Endothelial cell of hepatic sinusoid (primary cell): ENCODE data around the gene ALG9.
"Not testable (repeated sequence)": the region's sequence is repeated elsewhere in the genome, so short reads cannot be mapped to it uniquely, and the experiment has no call there.

ENCODE experiments used
- in situ Hi-C: cut with HindIII; loops from 2 replicates; pipeline ENCODE4 v1.10.0; 2017; ENCODE audit warnings: low sequenced_read_pairs

Gene ALG9

GRCh38 chr11:111885053-111885452 is 13.7 kb upstream of the ALG9 start:
- in situ Hi-C loops: not testable (repeated sequence)

GRCh38 chr11:111882202-111882601 is 10.8 kb upstream of the ALG9 start:
- in situ Hi-C loops: no loop called here

GRCh38 chr11:111879637-111879960 is 8.2 kb upstream of the ALG9 start:
- in situ Hi-C loops: loop anchor here (5.0 kb wide), 1 partner anchor 48 kb away; no protein-coding TSS in a partner anchor

GRCh38 chr11:111878849-111879636 is 7.7 kb upstream of the ALG9 start, which contains the start of the genes CFAP68 and FDXACB1:
Gene CFAP68, plus strand, starts transcription at chr11:111879541. Its CDS starts 20 bp downstream, at chr11:111879561.
Gene FDXACB1, minus strand, starts transcription at chr11:111879165. Its CDS starts 33 bp downstream, at chr11:111879132.
- in situ Hi-C loops: loop anchor here (5.0 kb wide), 1 partner anchor 48 kb away; no protein-coding TSS in a partner anchor

- in situ Hi-C loops: loop anchor here (5.0 kb wide), 1 partner anchor 49 kb away; no protein-coding TSS in a partner anchor
Measured at GRCh38 chr11:111878385-111878848, 7.0 kb upstream of the ALG9 start.

- in situ Hi-C loops: no loop called here
Measured at GRCh38 chr11:111871693-111872161, 346 bp upstream of the ALG9 start.

GRCh38 chr11:111870522-111870885 is 877 bp downstream of the ALG9 start:
- in situ Hi-C loops: no loop called here

- in situ Hi-C loops: no loop called here
Measured at GRCh38 chr11:111870113-111870512, 1.3 kb downstream of the ALG9 start.

- in situ Hi-C loops: no loop called here
Measured at GRCh38 chr11:111860257-111860656, 11.1 kb downstream of the ALG9 start.

GRCh38 chr11:111855506-111855905 is 15.9 kb downstream of the ALG9 start:
- in situ Hi-C loops: no loop called here

- in situ Hi-C loops: no loop called here
Measured at GRCh38 chr11:111852103-111852502, 19.3 kb downstream of the ALG9 start.

- in situ Hi-C loops: no loop called here
Measured at GRCh38 chr11:111851636-111852035, 19.7 kb downstream of the ALG9 start.

GRCh38 chr11:111851067-111851466 is 20.3 kb downstream of the ALG9 start:
- in situ Hi-C loops: no loop called here

GRCh38 chr11:111849631-111850030 is 21.8 kb downstream of the ALG9 start:
- in situ Hi-C loops: loop anchor here (5.0 to 10.0 kb wide), 3 partner anchors 72 to 372 kb away; no protein-coding TSS in a partner anchor

- in situ Hi-C loops: loop anchor here (5.0 to 10.0 kb wide), 3 partner anchors 69 to 369 kb away; no protein-coding TSS in a partner anchor
Measured at GRCh38 chr11:111846636-111847035, 24.7 kb downstream of the ALG9 start.

GRCh38 chr11:111846063-111846462 is 25.3 kb downstream of the ALG9 start:
- in situ Hi-C loops: loop anchor here (5.0 to 10.0 kb wide), 3 partner anchors 69 to 369 kb away; no protein-coding TSS in a partner anchor

- in situ Hi-C loops: loop anchor here (5.0 to 10.0 kb wide), 3 partner anchors 68 to 368 kb away; no protein-coding TSS in a partner anchor
Measured at GRCh38 chr11:111845276-111846028, 25.9 kb downstream of the ALG9 start.

GRCh38 chr11:111843661-111844060 is 27.7 kb downstream of the ALG9 start:
- in situ Hi-C loops: loop anchor here (10.0 kb wide), 1 partner anchor 259 kb away; no protein-coding TSS in a partner anchor

GRCh38 chr11:111841370-111842053 is 29.9 kb downstream of the ALG9 start:
- in situ Hi-C loops: loop anchor here (10.0 kb wide), 1 partner anchor 257 kb away; no protein-coding TSS in a partner anchor

- in situ Hi-C loops: loop anchor here (10.0 kb wide), 1 partner anchor 255 kb away; no protein-coding TSS in a partner anchor
Measured at GRCh38 chr11:111840143-111840542, 31.2 kb downstream of the ALG9 start.
